DOHH2 (cell line): ENCODE results near the gene PPP1R8.

Experiments used
- H3F3A ChIP-seq: fragments of 200-600 bp; sonication (generic), shearing (Covaris generic); 2 replicates; pipeline ENCODE4 v1.6.0; 2016; ENCODE audit warnings: antibody characterized with exemption, mild to moderate bottlenecking; ENCODE audit not compliant: control insufficient read depth, insufficient read depth
- H3K27ac ChIP-seq: fragments of 200-600 bp; sonication (generic); 2 replicates; pipeline ENCODE4 v1.5.1; 2014; ENCODE audit warnings: low read depth, mild to moderate bottlenecking, low read length, moderate library complexity
- H3K27me3 ChIP-seq: fragments of 200-600 bp; sonication (generic); 2 replicates; pipeline ENCODE4 v1.6.1; 2014; ENCODE audit warnings: mild to moderate bottlenecking, low read length, mixed read lengths; ENCODE audit not compliant: control insufficient read depth
- H3K36me3 ChIP-seq: fragments of 200-600 bp; sonication (generic); 2 replicates; pipeline ENCODE4 v1.6.1; 2014; ENCODE audit warnings: mild to moderate bottlenecking, low read length, moderate library complexity, mixed read lengths; ENCODE audit not compliant: control insufficient read depth
- H3K4me1 ChIP-seq: fragments of 200-600 bp; sonication (generic); 2 replicates; pipeline ENCODE4 v1.6.1; 2014; ENCODE audit warnings: mild to moderate bottlenecking, low read length, mixed read lengths; ENCODE audit not compliant: control insufficient read depth
- H3K4me2 ChIP-seq: fragments of 200-600 bp; sonication (generic); 2 replicates; pipeline ENCODE4 v1.6.0; 2014; ENCODE audit warnings: mild to moderate bottlenecking, low read length, moderate library complexity
- H3K4me3 ChIP-seq: fragments of 200-600 bp; sonication (generic); 2 replicates; pipeline ENCODE4 v1.5.1; 2014; ENCODE audit warnings: mild to moderate bottlenecking, low read length, mixed read lengths
- H3K79me2 ChIP-seq: fragments of 200-600 bp; sonication (generic); 2 replicates; pipeline ENCODE4 v1.6.1; 2014; ENCODE audit warnings: mild to moderate bottlenecking, low read length, mixed read lengths; ENCODE audit not compliant: control insufficient read depth
- H3K9me2 ChIP-seq: fragments of 200-600 bp; sonication (generic); replicated peaks from 2 replicates; pipeline ENCODE4 v1.6.1; 2014; ENCODE audit warnings: mild to moderate bottlenecking, low read length, mixed read lengths; ENCODE audit not compliant: control insufficient read depth
- H3K9me3 ChIP-seq: fragments of 200-600 bp; sonication (generic); 2 replicates; pipeline ENCODE4 v1.6.1; 2014; ENCODE audit warnings: antibody characterized with exemption, low read length, mixed read lengths; ENCODE audit not compliant: control insufficient read depth, insufficient read depth
- H4K20me1 ChIP-seq: fragments of 200-600 bp; sonication (generic); 2 replicates; pipeline ENCODE4 v1.6.0; 2014; ENCODE audit warnings: low read depth, mild to moderate bottlenecking, antibody characterized with exemption, low read length, moderate library complexity; ENCODE audit not compliant: control insufficient read depth, insufficient read depth
- EZH2phosphoT487 ChIP-seq: fragments of 200-600 bp; sonication (generic); IDR thresholded peaks from 2 replicates; pipeline ENCODE4 v1.6.1; 2017; ENCODE audit warnings: borderline replicate concordance, mild to moderate bottlenecking, antibody characterized with exemption, low read length, moderate library complexity, mixed read lengths
- TF ChIP-seq, protein P1 (sequence below): fragments of 200-600 bp; sonication (generic); IDR thresholded peaks from one replicate; pipeline ENCODE4 v1.5.1; 2014; ENCODE audit warnings: antibody characterized with exemption, mild to moderate bottlenecking, low read depth, low read length; ENCODE audit not compliant: poor library complexity, severe bottlenecking

PPP1R8 gene

DNA sequence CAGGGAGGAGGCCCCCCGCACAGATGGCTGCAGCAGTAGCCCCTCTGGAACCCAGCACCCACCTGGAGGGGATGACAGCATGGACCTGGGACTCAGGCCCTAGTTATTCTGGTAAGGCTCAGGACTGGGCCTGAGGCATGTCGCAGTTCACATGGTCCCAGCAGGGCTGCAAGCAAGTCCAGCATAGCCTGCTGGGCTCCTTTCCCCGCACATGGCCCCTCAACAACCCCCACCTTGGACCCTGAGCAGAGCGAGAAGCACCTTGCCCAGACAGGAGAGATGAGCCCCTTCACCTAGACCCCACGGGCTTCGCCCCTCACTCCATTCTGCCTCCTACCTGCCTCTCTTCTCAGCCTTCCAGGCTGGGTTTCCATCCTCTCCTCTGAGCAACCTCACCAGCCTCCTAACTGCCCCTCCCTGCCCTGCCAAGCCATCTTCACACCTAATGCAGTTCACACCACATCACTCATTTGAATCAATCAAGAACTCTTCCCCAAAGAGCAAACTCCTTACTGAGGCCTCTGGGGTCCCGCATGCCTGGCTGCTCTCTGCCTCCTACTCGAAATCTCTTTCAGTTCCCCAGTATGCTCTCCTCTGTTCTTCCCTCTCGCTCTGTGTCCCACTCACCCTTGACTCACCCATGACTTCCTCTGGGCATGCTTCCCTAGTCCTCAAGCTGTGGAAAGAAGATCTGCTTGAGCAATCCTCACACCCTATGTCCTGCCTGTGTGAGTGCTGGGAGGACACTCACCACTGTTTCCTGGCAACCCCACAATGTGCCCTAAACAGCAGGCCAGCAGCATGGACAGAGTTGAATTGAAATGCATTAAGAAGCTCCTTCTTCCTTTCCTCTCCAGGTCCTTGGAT lies 32.3 kb downstream of the PPP1R8 start:
- Histone ChIP-seq H3K36me3 (no peaks in the 10 kb centered on the region), H3F3A (peaks cover 7% of the 10 kb centered on the region; the same call in 1 of the 2 replicates), H3K79me2 (no peaks in the 10 kb centered on the region), H4K20me1 (no peaks in the 10 kb centered on the region), H3K9me2 (no peaks in the 10 kb centered on the region), H3K4me2 (peak overlapping the region; percentile 62), H3K4me1 (peaks cover 45% of the 10 kb centered on the region), H3K4me3 (peak overlapping the region; percentile 32), H3K27me3 (no peaks in the 10 kb centered on the region), H3K27ac (0 out of 2 replicates have a peak overlapping the region, but pooled peaks have one; percentile 10), H3K9me3 (no peaks in the 10 kb centered on the region)
- TF ChIP-seq, protein P1, sequence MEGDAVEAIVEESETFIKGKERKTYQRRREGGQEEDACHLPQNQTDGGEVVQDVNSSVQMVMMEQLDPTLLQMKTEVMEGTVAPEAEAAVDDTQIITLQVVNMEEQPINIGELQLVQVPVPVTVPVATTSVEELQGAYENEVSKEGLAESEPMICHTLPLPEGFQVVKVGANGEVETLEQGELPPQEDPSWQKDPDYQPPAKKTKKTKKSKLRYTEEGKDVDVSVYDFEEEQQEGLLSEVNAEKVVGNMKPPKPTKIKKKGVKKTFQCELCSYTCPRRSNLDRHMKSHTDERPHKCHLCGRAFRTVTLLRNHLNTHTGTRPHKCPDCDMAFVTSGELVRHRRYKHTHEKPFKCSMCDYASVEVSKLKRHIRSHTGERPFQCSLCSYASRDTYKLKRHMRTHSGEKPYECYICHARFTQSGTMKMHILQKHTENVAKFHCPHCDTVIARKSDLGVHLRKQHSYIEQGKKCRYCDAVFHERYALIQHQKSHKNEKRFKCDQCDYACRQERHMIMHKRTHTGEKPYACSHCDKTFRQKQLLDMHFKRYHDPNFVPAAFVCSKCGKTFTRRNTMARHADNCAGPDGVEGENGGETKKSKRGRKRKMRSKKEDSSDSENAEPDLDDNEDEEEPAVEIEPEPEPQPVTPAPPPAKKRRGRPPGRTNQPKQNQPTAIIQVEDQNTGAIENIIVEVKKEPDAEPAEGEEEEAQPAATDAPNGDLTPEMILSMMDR = no peak
- TF ChIP-seq EZH2phosphoT487 = no peak

DNA sequence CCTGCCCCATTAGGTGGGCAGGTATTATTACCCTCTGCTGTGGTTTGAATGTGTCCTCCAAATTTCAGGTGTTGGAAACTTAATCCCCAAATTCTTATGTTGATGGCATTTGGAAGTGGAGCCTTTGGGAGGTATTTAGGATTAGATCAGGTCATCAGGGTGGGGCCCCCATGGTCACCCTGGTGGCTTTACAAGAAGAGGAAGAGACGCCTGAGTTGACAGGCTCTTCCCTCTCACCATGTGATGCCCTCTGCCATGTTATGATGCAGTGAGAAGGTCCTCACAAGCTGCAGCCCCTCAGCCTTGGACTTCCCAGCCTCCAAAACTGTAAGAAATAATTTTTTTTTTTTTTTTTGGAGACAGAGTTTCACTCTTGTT lies 32.9 kb downstream of the PPP1R8 start:
- Histone ChIP-seq H3K36me3 (no peaks in the 10 kb centered on the region), H3K4me3 (peak overlapping the region; percentile 32), H4K20me1 (no peaks in the 10 kb centered on the region), H3K9me3 (no peaks in the 10 kb centered on the region), H3F3A (peaks cover 9% of the 10 kb centered on the region; the same call in 1 of the 2 replicates), H3K27ac (0 out of 2 replicates have a peak overlapping the region, but pooled peaks have one; percentile 10), H3K9me2 (no peaks in the 10 kb centered on the region), H3K79me2 (no peaks in the 10 kb centered on the region), H3K4me1 (peaks cover 43% of the 10 kb centered on the region), H3K4me2 (peak overlapping the region; percentile 62), H3K27me3 (no peaks in the 10 kb centered on the region)
- TF ChIP-seq, protein P1 = no peak
- no peak for TF ChIP-seq EZH2phosphoT487

DNA sequence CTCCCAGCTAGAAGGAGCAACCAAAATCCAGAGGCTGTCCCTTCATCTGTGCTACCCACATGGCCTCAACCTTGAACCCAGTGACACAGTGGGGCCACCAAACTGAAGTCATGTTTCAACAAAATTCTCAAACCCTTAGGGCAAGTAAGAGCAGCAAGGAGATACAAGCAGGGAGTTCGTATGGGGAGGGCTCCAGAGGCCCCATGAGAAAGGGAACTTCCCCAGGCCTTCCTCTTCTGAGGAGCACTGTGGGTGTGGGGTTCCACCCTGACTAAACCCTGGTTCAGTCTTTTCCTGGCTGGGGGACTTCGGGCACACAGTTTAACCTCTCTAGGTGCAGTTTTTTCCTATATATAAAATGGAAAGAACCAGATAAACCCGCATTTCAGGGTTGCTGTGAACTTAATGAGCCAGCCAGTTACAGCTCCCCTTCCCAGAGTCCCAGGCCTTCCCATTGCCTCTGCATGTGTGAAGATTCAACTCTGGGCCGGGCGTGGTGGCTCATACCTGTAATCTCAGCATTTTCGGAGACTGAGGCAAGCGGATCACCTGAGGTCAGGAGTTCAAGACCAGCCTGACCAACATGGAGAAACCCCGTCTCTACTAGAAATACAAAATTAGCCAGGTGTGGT lies 33.8 kb downstream of the PPP1R8 start:
- Histone ChIP-seq H3K36me3 (no peaks in the 10 kb centered on the region), H3K79me2 (no peaks in the 10 kb centered on the region), H3K4me1 (peaks cover 49% of the 10 kb centered on the region), H3K4me3 (peak overlapping the region; percentile 32), H3K27me3 (no peaks in the 10 kb centered on the region), H3K27ac (0 out of 2 replicates have a peak overlapping the region, but pooled peaks have one; percentile 38), H3K9me2 (no peaks in the 10 kb centered on the region), H3K9me3 (no peaks in the 10 kb centered on the region), H4K20me1 (no peaks in the 10 kb centered on the region), H3K4me2 (peak overlapping the region; percentile 62), H3F3A (peaks cover 9% of the 10 kb centered on the region; the same call in 1 of the 2 replicates)
- TF ChIP-seq, protein P1 = no peak
- TF ChIP-seq EZH2phosphoT487 = no peak
